Natural killer cell (primary cell): Measurements from ENCODE around the gene RXRB. TPM values are rescaled to one million over a fixed set of nuclear protein-coding genes. Genes with fewer than 3 reads are reported as not detected.
A peak's percentile ranks its signal among the peaks of the same experiment; 100 is the strongest.

ENCODE experiments used
- ATAC-seq, 3 donors: fragments of 150-1000 bp in 2 of 3; fragments of 200-7000 bp in 1 of 3; cut with Tn5 transposase; 1 replicate in 1 of 3; 2 replicates in 2 of 3; pipeline ENCODE4 v1.10.0; 2021; ENCODE audit warnings: mild to moderate bottlenecking in 2 of 3, moderate library complexity in 2 of 3
- DNase-seq, 2 donors: peaks; one replicate each; pipeline versions ENCODE4 v3.0.0 to v3.0.0-alpha.2; 2013 to 2021; ENCODE audit warnings: mixed read lengths in 1 of 2
- H3K27ac ChIP-seq: one replicate; pipeline ENCODE4 v1.5.1; 2013; ENCODE audit warnings: mild to moderate bottlenecking, low read length
- H3K27me3 ChIP-seq: one replicate; pipeline ENCODE4 v1.6.1; 2013; ENCODE audit warnings: low read length; ENCODE audit not compliant: control insufficient read depth, insufficient read depth
- H3K36me3 ChIP-seq: one replicate; pipeline ENCODE4 v1.6.1; 2013; ENCODE audit warnings: low read length; ENCODE audit not compliant: control insufficient read depth, insufficient read depth
- H3K4me1 ChIP-seq: one replicate; pipeline ENCODE4 v1.6.1; 2013; ENCODE audit warnings: low read length; ENCODE audit not compliant: control insufficient read depth, insufficient read depth
- H3K4me3 ChIP-seq: one replicate; pipeline ENCODE4 v1.5.1; 2013; ENCODE audit warnings: low read length
- H3K9me3 ChIP-seq: one replicate; pipeline ENCODE4 v1.6.1; 2013; ENCODE audit warnings: low read length; ENCODE audit not compliant: control insufficient read depth, insufficient read depth
- H3K27ac Mint-ChIP-seq, 2 donors: one replicate each; pipeline ENCODE4 v1.8.0; 2022; ENCODE audit warnings: mild to moderate bottlenecking in 2 of 2, mixed read lengths in 2 of 2, moderate library complexity in 1 of 2
- H3K27me3 Mint-ChIP-seq, 2 donors: one replicate each; pipeline ENCODE4 v1.8.0; 2022; ENCODE audit warnings: low read depth in 2 of 2, mixed read lengths in 2 of 2
- H3K36me3 Mint-ChIP-seq: one replicate; pipeline ENCODE4 v1.8.0; 2022; ENCODE audit warnings: mixed read lengths
- H3K4me1 Mint-ChIP-seq, 2 donors: one replicate each; pipeline ENCODE4 v1.8.0; 2022; ENCODE audit warnings: mixed read lengths in 2 of 2
- H3K4me3 Mint-ChIP-seq: one replicate; pipeline ENCODE4 v1.8.0; 2022; ENCODE audit warnings: mild to moderate bottlenecking, moderate library complexity, mixed read lengths
- H3K9me3 Mint-ChIP-seq, 2 donors: one replicate each; pipeline ENCODE4 v1.8.0; 2022; ENCODE audit warnings: mixed read lengths in 2 of 2
- WGBS: methylation state at CpG from one replicate; pipeline ENCODE4 v1.1.7; 2013; ENCODE audit warnings: missing lambda C conversion rate; ENCODE audit not compliant: insufficient coverage; 5-methylcytosine and 5-hydroxymethylcytosine counted together
- intact Hi-C: fragments of 100-400 bp; cut with micrococcal nuclease; formaldehyde crosslinking; loops from one replicate; pipeline ENCODE4 v1.14.2; 2022
- total RNA-seq, 4 donors: library from RNA; stranded (reverse); fragments of 120-200 nt in 1 of 4; gene quantifications; one replicate each; pipeline versions ENCODE4 v1.2.3 to v1.2.4, GENCODE V29; 2013 to 2022
- TF ChIP-seq, protein P1 (sequence below): fragments of 200-600 bp; IDR thresholded peaks from one replicate; pipeline ENCODE4 v1.8.0; 2022; ENCODE audit warnings: antibody characterized with exemption

The RXRB gene
- 10 to 100 TPM; 72.3 to 96.4 (median 73.9) TPM for total RNA-seq
- total RNA-seq (2013): 28.9 TPM

DNA sequence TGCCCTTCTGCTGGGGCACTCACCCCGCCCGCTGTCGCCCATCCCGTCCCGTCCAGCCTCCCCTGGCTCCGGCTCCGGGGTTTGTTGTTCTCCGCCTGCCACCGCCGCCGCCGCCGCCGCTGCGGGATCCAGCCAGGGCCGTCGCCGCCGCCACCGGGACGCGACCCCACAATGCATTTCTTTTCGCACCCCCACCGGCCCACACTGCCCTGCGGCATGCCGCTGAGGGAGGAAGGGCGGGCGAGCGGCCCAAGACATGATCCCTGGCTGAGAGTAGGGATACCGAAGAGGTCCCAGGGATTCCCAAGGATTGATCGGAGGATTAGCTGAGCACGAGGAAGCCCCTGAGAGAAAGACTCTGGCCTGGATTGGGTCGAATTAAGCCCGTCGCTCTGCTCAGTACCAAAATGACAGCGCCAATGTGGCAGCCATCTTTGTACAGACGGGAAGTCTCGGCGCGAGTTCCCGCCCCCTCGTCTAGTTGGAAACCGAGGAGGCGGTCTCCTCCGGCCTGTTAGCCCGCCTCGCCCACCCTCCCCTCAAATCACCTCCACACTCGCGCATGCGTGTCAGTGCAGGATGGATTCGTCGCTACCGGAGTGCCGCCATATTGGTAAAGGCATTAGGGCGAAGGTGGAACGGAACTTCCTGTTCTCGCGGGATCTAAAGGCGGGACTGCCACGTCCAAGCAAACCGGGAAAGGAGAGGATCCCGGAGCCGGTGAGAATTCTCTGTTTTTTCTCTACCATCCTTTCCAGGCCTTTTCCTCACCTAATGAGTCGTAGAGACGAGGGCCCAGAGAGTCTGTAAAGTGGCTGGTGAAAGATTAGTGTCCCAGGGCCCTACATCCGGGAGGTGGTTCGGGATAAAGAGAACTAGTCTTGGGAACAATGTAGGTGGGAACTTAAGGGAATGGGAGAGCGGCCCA is at the start of gene RXRB, which contains the start of gene SLC39A7:
Gene RXRB, minus strand, starts transcription at position 447 of the 928 bp plus-strand sequence. Its CDS starts 189 bp downstream, at position 258.
Gene SLC39A7, plus strand, starts transcription at position 649 of the 928 bp plus-strand sequence. CDS start 379 bp downstream, outside the sequence.
- peaks cover 72 to 93% of the 10 kb centered on the region in 2 donors for H3K4me1 Mint-ChIP-seq
- under 1% methylated on average over 66 of the region's 68 CpGs for WGBS
- intact Hi-C loops: loop anchor here (1.0 to 5.0 kb wide), 4 partner anchors 49 to 348 kb away; partner anchors contain the start of genes PHF1, PSMB9, RGL2 and TAP1
- peak within 1 kb of the TSS; percentile 99 for H3K4me3 Mint-ChIP-seq
- Histone ChIP-seq H3K27me3 (no peaks in the 10 kb centered on the region), H3K36me3 (peaks cover 46% of the 10 kb centered on the region), H3K4me3 (peak within 1 kb of the TSS; percentile 99), H3K4me1 (peaks cover 44% of the 10 kb centered on the region), H3K9me3 (no peaks in the 10 kb centered on the region), H3K27ac (peak within 1 kb of the TSS; percentile 99)
- ATAC-seq: peak; percentile 76 to 89 (median 78)
- peaks cover 27% of the 10 kb centered on the region for H3K36me3 Mint-ChIP-seq
- no peaks in the 10 kb centered on the region for H3K9me3 Mint-ChIP-seq
- TF ChIP-seq, protein P1, sequence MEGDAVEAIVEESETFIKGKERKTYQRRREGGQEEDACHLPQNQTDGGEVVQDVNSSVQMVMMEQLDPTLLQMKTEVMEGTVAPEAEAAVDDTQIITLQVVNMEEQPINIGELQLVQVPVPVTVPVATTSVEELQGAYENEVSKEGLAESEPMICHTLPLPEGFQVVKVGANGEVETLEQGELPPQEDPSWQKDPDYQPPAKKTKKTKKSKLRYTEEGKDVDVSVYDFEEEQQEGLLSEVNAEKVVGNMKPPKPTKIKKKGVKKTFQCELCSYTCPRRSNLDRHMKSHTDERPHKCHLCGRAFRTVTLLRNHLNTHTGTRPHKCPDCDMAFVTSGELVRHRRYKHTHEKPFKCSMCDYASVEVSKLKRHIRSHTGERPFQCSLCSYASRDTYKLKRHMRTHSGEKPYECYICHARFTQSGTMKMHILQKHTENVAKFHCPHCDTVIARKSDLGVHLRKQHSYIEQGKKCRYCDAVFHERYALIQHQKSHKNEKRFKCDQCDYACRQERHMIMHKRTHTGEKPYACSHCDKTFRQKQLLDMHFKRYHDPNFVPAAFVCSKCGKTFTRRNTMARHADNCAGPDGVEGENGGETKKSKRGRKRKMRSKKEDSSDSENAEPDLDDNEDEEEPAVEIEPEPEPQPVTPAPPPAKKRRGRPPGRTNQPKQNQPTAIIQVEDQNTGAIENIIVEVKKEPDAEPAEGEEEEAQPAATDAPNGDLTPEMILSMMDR: no peak
- peak; percentile 93 to 100 for DNase-seq
- H3K27me3 Mint-ChIP-seq: no peaks in the 10 kb centered on the region
- peak within 1 kb of the TSS; percentile 98 for H3K27ac Mint-ChIP-seq

DNA sequence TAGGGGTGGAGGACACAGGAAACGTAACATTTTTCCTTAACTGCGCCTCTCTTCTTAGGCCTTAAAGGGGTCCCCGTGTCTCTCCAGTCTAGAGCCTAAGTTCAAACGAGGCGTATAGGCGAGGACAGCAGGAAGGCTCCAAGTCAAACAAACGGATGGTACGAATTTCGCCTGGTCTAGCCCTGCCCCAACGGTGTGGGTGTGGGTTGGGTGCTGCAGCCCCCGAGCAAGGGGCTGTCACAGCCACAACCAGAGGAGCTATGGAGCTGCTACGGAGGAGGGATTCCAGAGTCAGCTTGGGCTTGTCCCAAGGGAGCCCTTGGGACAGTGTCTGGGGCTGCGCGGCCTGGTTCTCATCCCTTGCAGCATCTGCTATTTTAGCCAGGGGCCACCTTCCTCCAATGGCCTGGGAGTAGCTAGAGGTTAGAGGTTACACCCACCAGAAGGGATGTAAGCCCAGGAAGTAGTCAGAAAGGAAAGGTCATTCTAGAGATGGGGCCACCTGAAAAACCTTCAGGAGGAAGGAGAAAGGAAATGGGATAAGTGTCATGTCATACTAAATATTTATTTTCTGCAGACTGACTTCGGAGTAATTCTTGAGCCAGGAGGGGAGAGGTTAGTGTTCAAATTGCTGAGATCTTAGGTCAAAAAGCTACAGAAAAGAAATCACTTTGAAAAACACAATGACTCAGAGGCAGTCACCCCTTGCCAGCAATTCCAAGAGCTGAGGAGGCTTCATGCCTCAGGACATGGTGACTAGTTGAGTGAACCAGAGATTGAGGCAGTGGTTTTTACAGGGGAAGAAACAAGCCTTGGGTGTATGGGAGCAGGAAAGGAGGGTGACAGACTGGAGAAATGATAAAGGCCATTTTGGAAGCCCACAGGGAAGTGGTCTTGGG is 49.5 kb upstream of the RXRB start:
- H3K36me3 Mint-ChIP-seq: no peaks in the 10 kb centered on the region
- H3K4me3 ChIP-seq: peak overlapping the region; percentile 68
- no peak for ATAC-seq

GRCh38 chr6:33248932-33249731 is 48.7 kb upstream of the RXRB start:
- ATAC-seq (peak; percentile 86 to 96 (median 88)), DNase-seq (peak; percentile 96 to 99)
- peak overlapping the region; percentile 94 for H3K27ac ChIP-seq
- H3K36me3 ChIP-seq: peaks cover 7% of the 10 kb centered on the region
- H3K9me3 Mint-ChIP-seq: no peaks in the 10 kb centered on the region
- peak overlapping the region; percentile 90 for H3K4me3 Mint-ChIP-seq
- no peaks in the 10 kb centered on the region for H3K9me3 ChIP-seq
- TF ChIP-seq, protein P1: no peak
- peak overlapping the region; percentile 95 to 97 for H3K27ac Mint-ChIP-seq
- H3K4me1 ChIP-seq: peaks cover 28% of the 10 kb centered on the region
- H3K4me1 Mint-ChIP-seq: peaks cover 22 to 37% of the 10 kb centered on the region in 2 donors
- H3K27me3 ChIP-seq: no peaks in the 10 kb centered on the region
- H3K4me3 ChIP-seq: peak overlapping the region; percentile 68
- H3K27me3 Mint-ChIP-seq: peaks cover 0 to under 1% of the 10 kb centered on the region in 2 donors
- WGBS: under 1% methylated on average over 58 of the region's 58 CpGs
- intact Hi-C loops: loop anchor here (1.0 kb wide), 5 partner anchors 22 to 235 kb away; partner anchors contain the start of genes RXRB, SLC39A7 and VPS52
- H3K36me3 Mint-ChIP-seq: no peaks in the 10 kb centered on the region

More for the DNA sequence above, 49.5 kb upstream of the RXRB start:
- no peaks in the 10 kb centered on the region for H3K9me3 ChIP-seq
- peak in 1 of 2 donors; percentile 18 for DNase-seq
- peaks cover 28% of the 10 kb centered on the region for H3K4me1 ChIP-seq
- peak overlapping the region; percentile 90 for H3K4me3 Mint-ChIP-seq
- H3K9me3 Mint-ChIP-seq: no peaks in the 10 kb centered on the region
- H3K27me3 Mint-ChIP-seq: no peaks in the 10 kb centered on the region
- WGBS: 24% methylated on average over 15 of the region's 15 CpGs
- H3K27ac Mint-ChIP-seq: peak overlapping the region; percentile 95 to 97
- no peaks in the 10 kb centered on the region for H3K27me3 ChIP-seq
- peak overlapping the region; percentile 94 for H3K27ac ChIP-seq
- TF ChIP-seq, protein P1: no peak
- H3K4me1 Mint-ChIP-seq: peaks cover 22 to 37% of the 10 kb centered on the region in 2 donors
- H3K36me3 ChIP-seq: peaks cover 11% of the 10 kb centered on the region
- intact Hi-C loops: loop anchor here (1.0 kb wide), 2 partner anchors 21 to 50 kb away; partner anchors contain the start of genes RXRB, SLC39A7 and VPS52
